PFSK-1 (cell line): ENCODE measurements around the gene ZER1. TPM values are rescaled to one million over a fixed set of nuclear protein-coding genes. Genes with fewer than 3 reads are reported as not detected.

Experiments used
- FOXP2 ChIP-seq: optimal IDR thresholded peaks from 2 replicates; pipeline ENCODE3; 2011; ENCODE audit warnings: borderline replicate concordance, control low read depth, inconsistent platforms; ENCODE audit not compliant: insufficient read depth; ENCODE audit errors: extremely low read length, extremely low read depth
- POLR2AphosphoS5 ChIP-seq: IDR thresholded peaks from 2 replicates; pipeline ENCODE4 v1.6.1; 2012; ENCODE audit warnings: low read depth, mild to moderate bottlenecking, control low read depth, low read length, moderate library complexity
- SIN3A ChIP-seq: IDR thresholded peaks from 2 replicates; pipeline ENCODE4 v1.6.1; 2012; ENCODE audit warnings: mild to moderate bottlenecking, low read length, moderate library complexity, borderline replicate concordance; ENCODE audit not compliant: insufficient read depth
- TAF1 ChIP-seq: IDR thresholded peaks from 2 replicates; pipeline ENCODE4 v1.6.1; 2012; ENCODE audit warnings: low read length, control low read depth, borderline replicate concordance; ENCODE audit not compliant: insufficient read depth
- polyA plus RNA-seq: library from polyadenylated mRNA; unstranded; fragments of >200 nt; gene quantifications from one replicate; pipeline ENCODE4 v1.2.1, GENCODE V29; 2012; ENCODE audit warnings: low read depth, missing spikeins; ENCODE audit not compliant: insufficient read length
- TF ChIP-seq, protein P1 (sequence below), 2 experiments: IDR thresholded peaks; 2 replicates each; pipeline versions ENCODE4 v1.6.1 to v1.8.0; 2011 to 2012; ENCODE audit warnings: low read depth in 2 of 2, low read length in 2 of 2, control low read depth in 1 of 2, inconsistent platforms in 1 of 2, mild to moderate bottlenecking in 1 of 2, moderate library complexity in 1 of 2; ENCODE audit not compliant: insufficient read depth in 1 of 2

ZER1 gene
- 23.1 TPM for polyA plus RNA-seq

DNA sequence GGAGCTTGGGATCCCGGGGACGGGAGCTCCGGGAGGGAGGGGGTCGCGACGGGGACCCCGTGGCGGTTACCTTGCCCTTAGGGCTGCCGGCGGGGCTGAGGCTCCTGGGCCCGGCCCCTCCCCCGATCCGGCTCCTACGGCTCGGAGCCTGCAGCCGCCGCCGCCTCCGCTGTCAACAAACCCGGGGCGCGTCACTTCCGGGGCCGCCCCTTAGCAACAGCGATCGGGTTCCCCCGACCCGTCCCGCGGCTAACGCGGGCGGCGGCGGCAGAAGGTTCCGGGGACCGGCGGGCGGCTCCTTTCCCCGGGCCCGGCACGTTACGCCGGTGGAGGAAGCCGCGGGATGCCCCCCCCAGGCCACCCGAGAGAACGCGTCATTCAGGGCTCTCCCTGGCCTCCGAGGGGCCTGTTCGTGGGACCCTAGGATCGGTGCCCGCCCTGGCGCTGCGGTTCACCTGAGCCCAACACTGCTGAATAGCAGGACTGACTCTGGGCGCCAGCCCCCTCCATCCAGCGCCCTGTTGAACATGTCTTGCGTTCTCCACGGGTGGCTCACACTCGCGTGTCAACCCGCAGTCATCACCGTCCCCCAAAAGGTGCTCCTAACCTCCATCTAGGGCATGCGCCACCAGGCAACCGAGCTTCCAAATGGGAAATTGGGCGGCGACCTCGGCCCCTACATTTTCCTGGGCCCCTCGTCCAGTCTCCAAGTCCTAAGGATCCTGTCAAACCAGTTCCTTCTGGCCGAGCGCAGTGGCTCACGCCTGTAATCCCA is at the start of gene ZER1:
Gene ZER1 (minus strand): TSS at position 183 of the 775 bp plus-strand sequence. CDS start 16,362 bp downstream, outside the sequence.
- TF ChIP-seq, protein P1, sequence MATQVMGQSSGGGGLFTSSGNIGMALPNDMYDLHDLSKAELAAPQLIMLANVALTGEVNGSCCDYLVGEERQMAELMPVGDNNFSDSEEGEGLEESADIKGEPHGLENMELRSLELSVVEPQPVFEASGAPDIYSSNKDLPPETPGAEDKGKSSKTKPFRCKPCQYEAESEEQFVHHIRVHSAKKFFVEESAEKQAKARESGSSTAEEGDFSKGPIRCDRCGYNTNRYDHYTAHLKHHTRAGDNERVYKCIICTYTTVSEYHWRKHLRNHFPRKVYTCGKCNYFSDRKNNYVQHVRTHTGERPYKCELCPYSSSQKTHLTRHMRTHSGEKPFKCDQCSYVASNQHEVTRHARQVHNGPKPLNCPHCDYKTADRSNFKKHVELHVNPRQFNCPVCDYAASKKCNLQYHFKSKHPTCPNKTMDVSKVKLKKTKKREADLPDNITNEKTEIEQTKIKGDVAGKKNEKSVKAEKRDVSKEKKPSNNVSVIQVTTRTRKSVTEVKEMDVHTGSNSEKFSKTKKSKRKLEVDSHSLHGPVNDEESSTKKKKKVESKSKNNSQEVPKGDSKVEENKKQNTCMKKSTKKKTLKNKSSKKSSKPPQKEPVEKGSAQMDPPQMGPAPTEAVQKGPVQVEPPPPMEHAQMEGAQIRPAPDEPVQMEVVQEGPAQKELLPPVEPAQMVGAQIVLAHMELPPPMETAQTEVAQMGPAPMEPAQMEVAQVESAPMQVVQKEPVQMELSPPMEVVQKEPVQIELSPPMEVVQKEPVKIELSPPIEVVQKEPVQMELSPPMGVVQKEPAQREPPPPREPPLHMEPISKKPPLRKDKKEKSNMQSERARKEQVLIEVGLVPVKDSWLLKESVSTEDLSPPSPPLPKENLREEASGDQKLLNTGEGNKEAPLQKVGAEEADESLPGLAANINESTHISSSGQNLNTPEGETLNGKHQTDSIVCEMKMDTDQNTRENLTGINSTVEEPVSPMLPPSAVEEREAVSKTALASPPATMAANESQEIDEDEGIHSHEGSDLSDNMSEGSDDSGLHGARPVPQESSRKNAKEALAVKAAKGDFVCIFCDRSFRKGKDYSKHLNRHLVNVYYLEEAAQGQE (IDR thresholded peaks at IDR 0.05; ENCODE audit: insufficient read depth in 1 of 2, low read depth in 2 of 2, low read length in 2 of 2), result peak in 1 of 2 experiments; percentile 52; a peak in 1 of 4 replicates
- TF ChIP-seq FOXP2, result peak; percentile 98
- 0 out of 2 replicates have a peak, but pooled peaks have one; percentile 55 for TF ChIP-seq SIN3A
- TF ChIP-seq POLR2AphosphoS5, result peak; percentile 72
- TF ChIP-seq TAF1, result peak; percentile 86

DNA sequence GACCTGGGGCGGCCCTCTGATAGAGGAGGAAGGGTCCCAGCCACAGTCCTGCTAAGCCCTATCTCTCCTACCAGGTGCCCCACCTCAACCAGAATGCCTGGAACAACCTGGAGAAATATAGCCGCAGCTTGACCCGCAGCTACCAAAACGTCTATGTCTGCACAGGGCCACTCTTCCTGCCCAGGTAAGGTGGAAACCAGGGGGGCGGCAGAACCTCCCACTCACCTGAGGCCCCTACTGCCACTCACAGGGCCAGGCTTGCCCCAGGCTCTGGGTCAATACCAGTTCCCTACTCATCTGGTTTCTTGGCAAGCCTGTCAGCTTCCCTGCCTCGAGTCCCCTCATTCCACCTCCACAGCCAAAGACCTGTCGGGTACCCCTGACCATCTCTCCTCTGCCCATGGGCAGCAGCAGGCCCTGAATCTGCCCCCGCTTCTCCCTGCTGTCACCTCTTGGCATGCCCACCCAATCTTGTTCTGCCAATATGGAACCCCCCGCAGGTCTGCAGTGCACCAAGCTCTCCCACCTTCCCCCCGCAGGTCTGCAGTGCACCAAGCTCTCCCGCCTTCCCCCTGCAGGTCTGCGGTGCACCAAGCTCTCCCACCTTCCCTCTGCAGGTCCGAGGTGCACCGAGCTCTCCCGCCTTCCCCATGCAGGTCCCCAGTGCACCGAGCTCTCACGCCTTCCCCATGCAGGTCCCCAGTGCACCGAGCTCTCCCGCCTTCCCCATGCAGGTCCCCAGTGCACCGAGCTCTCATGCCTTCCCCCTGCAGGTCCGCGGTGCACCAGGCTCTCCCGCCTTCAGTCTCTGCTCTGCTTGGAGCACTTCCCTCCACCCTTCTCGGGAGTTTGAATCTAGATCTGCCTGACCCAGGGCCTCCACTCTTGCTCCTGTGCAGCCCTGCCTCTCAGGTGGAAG is 49.2 kb upstream of the ZER1 start:
- TF ChIP-seq FOXP2 (no peak), SIN3A (no peak), TAF1 (no peak), POLR2AphosphoS5 (no peak)
- TF ChIP-seq, protein P1 (IDR thresholded peaks at IDR 0.05; ENCODE audit: insufficient read depth in 1 of 2, low read depth in 2 of 2, low read length in 2 of 2), result no peak

DNA sequence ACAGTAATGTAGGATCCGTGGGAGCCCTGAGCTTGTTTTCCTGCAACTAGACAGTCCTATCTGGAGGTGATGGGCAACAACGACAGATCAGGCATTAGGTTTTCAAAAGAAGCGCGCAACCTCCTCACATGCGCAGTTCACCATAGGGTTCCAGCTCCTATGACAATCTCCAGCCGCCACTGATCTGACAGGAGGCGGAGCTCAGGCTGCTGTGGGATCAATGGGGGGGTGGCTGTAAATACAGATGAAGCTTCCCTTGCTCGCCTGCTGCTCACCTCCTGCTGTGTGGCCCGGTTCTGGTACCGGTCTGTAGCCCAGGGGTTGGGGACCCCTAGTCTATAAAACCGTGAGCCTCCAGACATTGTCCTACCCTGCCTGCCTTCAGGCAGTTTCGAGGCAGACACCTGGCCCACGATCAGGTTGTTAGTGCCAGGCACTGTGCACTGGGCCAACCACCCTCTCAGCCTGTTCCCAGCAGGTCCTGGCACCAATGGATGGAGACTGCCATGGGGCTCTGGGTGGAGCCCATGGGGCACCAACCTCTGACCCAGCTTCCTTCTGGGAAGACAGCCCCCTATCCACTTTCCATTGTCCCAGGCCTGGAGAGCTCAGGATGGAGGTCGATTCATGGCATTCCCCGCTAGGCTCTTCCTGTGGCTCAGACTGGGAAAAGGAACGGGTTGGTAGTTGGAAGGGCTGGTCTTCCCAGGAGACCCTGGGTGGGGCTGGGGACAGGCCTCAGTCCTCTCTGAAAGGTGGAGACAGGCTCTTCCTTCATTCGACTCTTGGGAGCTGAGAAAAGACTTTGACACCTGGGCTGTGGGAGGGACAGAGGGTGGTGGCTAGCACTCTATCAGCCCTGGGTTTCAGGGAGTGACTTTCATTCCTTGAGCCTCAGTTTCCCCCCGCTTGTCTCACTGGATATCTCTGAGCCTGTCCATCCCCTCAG is 48.3 kb upstream of the ZER1 start:
- no peak for TF ChIP-seq POLR2AphosphoS5
- TF ChIP-seq SIN3A, result no peak

DNA sequence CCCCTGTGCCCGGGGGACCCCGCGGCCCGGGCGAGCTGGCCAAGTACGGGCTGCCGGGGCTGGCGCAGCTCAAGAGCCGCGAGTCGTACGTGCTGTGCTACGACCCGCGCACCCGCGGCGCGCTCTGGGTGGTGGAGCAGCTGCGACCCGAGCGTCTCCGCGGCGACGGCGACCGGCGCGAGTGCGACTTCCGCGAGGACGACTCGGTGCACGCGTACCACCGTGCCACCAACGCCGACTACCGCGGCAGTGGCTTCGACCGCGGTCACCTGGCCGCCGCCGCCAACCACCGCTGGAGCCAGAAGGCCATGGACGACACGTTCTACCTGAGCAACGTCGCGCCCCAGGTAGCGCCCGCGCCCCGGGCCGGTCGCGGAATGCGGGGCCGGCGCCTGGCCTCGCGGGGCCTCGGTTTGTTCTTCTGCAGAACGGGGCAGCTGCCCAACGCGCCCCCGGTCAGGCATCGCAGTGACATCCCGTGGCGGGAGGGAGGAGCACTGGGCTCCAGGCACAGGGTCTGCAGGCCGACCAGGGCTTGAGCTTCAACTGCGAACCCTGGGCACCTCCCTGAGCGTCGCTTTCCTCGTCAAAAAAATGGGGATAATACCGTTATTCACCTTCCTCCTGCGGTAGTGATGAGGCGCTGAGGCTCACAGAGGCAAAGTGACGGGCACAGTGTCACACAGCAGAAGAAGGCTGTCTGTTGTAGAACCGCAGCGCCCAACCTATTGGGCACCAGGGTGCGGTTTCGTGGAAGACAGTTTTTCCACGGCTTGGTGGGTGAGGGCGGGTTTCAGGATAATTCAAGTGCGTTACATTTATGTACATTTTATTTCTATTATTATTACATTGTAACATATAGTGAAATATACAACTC is 47.4 kb upstream of the ZER1 start:
- TF ChIP-seq SIN3A (no peak), FOXP2 (no peak), POLR2AphosphoS5 (no peak; the same call in 1 of the 2 replicates), TAF1 (no peak)
- TF ChIP-seq, protein P1 (IDR thresholded peaks at IDR 0.05; ENCODE audit: insufficient read depth in 1 of 2, low read depth in 2 of 2, low read length in 2 of 2), result no peak
